Panc1 (cell line): Measurements from ENCODE around the gene GNAQ. TPM values are rescaled to one million over a fixed set of nuclear protein-coding genes. Genes with fewer than 3 reads are reported as not detected.
"Not testable (repeated sequence)": the region's sequence is repeated elsewhere in the genome, so short reads cannot be mapped to it uniquely, and the experiment has no call there.

Experiments used
- ATAC-seq: fragments of 200-7000 bp; cut with Tn5 transposase; 2 replicates; pipeline ENCODE4 v1.9.1; 2020; ENCODE audit warnings: mild to moderate bottlenecking, moderate library complexity
- BruUV-seq: library from RNA; stranded (reverse); fragments of 400-500 nt; replicated peaks from 2 replicates; lab custom pipeline; 2021; lab: Mats Ljungman, UMichigan
- CTCF ChIA-PET: fragments of 300-600 bp; sonication (Branson Sonifier 250); formaldehyde crosslinking; loops from one replicate; lab custom pipeline; 2022; ENCODE audit warnings: antibody characterized with exemption; lab: Charles Lee
- POLR2A ChIA-PET: fragments of 300-600 bp; sonication (Branson Sonifier 250); formaldehyde crosslinking; loops from one replicate; lab custom pipeline; 2022; ENCODE audit warnings: antibody characterized with exemption; lab: Charles Lee
- DNase-seq: peaks from one replicate; pipeline ENCODE4 v3.0.0-alpha.2; 2010; ENCODE audit warnings: low read depth, low spot score
- H3K27ac ChIP-seq: 2 replicates; pipeline ENCODE4 v1.5.1; 2011; ENCODE audit warnings: mild to moderate bottlenecking, low read length, inconsistent platforms
- H3K27me3 ChIP-seq: fragments of 200-500 bp; sonication (Bioruptor generic); 2 replicates; pipeline ENCODE4 v1.6.0; 2014; ENCODE audit warnings: low read length, inconsistent platforms; ENCODE audit not compliant: control insufficient read depth, insufficient read depth
- H3K36me3 ChIP-seq: fragments of 200-500 bp; sonication (Bioruptor generic); 2 replicates; pipeline ENCODE4 v1.5.1; 2014; ENCODE audit warnings: inconsistent platforms, mild to moderate bottlenecking, low read length, moderate library complexity; ENCODE audit not compliant: control insufficient read depth, insufficient read depth
- H3K4me1 ChIP-seq: 2 replicates; pipeline ENCODE4 v1.5.1; 2011; ENCODE audit warnings: inconsistent platforms, mild to moderate bottlenecking, low read length, moderate library complexity; ENCODE audit not compliant: control insufficient read depth, insufficient read depth
- H3K4me3 ChIP-seq, 2 experiments: 2 replicates each; pipeline ENCODE4 v1.5.1; 2011 to 2012; ENCODE audit warnings: low read depth in 2 of 2, low read length in 2 of 2, mild to moderate bottlenecking in 2 of 2, inconsistent platforms in 1 of 2, moderate library complexity in 1 of 2
- H3K9me3 ChIP-seq: fragments of 200-500 bp; sonication (Bioruptor generic); 2 replicates; pipeline ENCODE4 v1.5.1; 2014; ENCODE audit warnings: low read depth, mild to moderate bottlenecking, inconsistent platforms, low read length, moderate library complexity; ENCODE audit not compliant: control insufficient read depth, insufficient read depth
- POLR2AphosphoS5 ChIP-seq: IDR thresholded peaks from 2 replicates; pipeline ENCODE4 v1.6.1; 2012; ENCODE audit warnings: mild to moderate bottlenecking, low read depth, low read length, moderate library complexity
- SIN3A ChIP-seq: IDR thresholded peaks from 2 replicates; pipeline ENCODE4 v1.6.1; 2012; ENCODE audit warnings: low read depth, mild to moderate bottlenecking, low read length, moderate library complexity, borderline replicate concordance; ENCODE audit not compliant: insufficient read depth
- TCF7L2 ChIP-seq: IDR thresholded peaks from 2 replicates; pipeline ENCODE4 v1.6.1; 2011; ENCODE audit warnings: mild to moderate bottlenecking, low read depth, low read length, inconsistent platforms
- in situ Hi-C: cut with HindIII; loops from 2 replicates; pipeline ENCODE4 v1.10.0; 2016; ENCODE audit warnings: low sequenced_read_pairs, low pct_unique_long_range_greater_than_20kb
- intact Hi-C: fragments of 100-400 bp; cut with micrococcal nuclease; formaldehyde crosslinking; loops from one replicate; pipeline ENCODE4 v1.10.0; 2022; ENCODE audit not compliant: unreplicated experiment
- total RNA-seq: library from RNA; stranded (reverse); gene quantifications from one replicate; pipeline ENCODE4 v1.2.1, GENCODE V29; 2021; ENCODE audit not compliant: unreplicated experiment
- TF ChIP-seq, protein P1 (sequence below), 2 experiments: IDR thresholded peaks; 2 replicates each; pipeline ENCODE4 v1.6.1; 2011 to 2012; ENCODE audit warnings: low read depth in 2 of 2, control low read depth in 1 of 2, low read length in 1 of 2, mild to moderate bottlenecking in 1 of 2, moderate library complexity in 1 of 2; ENCODE audit not compliant: insufficient read depth in 1 of 2
- TF ChIP-seq, protein P2 (sequence below): fragments of 450-650 bp; IDR thresholded peaks from 2 replicates; pipeline ENCODE4 v1.5.1; 2017; ENCODE audit warnings: mild to moderate bottlenecking

GNAQ gene
- total RNA-seq, 1 experiment from 2014 or later, result 34.5 TPM

GRCh38 chr9:77702521-77703390, 328.9 kb downstream of the GNAQ start:
- H3K27ac ChIP-seq, intact Hi-C loops, H3K36me3 ChIP-seq, DNase-seq, BruUV-seq, POLR2A ChIA-PET, CTCF ChIA-PET, H3K4me1 ChIP-seq, H3K9me3 ChIP-seq, in situ Hi-C loops, ATAC-seq, H3K27me3 ChIP-seq, H3K4me3 ChIP-seq: not testable (repeated sequence)

DNA sequence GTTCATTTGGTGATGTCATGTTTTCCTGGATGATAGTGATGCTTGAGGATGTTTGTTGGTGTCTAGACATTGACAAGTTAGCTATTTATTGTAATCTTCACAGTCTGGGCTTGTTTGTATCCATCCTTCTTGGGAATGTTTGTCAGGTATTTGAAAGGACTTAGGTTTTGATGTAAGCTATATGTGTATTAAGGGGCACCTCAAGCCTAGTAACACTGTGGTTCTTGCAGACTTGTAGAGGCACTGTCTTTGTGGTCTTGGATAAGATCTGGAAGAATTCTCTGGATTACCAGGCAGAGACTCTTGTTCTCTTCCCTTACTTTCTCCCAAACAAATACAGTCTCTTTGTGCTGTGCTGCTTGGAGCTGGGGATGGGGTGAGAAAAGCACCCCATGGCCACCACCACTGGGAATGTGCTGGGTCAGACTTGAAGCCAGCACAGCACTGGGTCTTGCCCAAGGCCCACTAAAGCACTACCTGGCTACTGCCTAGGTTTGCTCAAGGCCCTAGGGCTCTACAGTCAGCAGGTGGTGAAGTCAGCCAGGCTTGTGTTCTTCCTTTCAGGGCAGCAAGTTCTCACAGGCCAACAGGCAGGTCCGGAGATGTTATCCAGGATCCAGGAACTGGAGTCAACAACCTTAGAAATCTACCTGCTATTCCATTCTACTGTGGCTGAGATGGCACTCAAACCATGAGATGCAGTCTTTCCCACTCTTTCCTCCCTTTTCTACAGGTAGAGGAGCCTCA, 334.2 kb downstream of the GNAQ start:
- in situ Hi-C loops (no loop called here), intact Hi-C loops (no loop called here)
- BruUV-seq, result no TSS peak
- H3K36me3 ChIP-seq, result no peaks in the 10 kb centered on the region
- TF ChIP-seq SIN3A, result no peak
- no peak for TF ChIP-seq TCF7L2
- TF ChIP-seq, protein P1, sequence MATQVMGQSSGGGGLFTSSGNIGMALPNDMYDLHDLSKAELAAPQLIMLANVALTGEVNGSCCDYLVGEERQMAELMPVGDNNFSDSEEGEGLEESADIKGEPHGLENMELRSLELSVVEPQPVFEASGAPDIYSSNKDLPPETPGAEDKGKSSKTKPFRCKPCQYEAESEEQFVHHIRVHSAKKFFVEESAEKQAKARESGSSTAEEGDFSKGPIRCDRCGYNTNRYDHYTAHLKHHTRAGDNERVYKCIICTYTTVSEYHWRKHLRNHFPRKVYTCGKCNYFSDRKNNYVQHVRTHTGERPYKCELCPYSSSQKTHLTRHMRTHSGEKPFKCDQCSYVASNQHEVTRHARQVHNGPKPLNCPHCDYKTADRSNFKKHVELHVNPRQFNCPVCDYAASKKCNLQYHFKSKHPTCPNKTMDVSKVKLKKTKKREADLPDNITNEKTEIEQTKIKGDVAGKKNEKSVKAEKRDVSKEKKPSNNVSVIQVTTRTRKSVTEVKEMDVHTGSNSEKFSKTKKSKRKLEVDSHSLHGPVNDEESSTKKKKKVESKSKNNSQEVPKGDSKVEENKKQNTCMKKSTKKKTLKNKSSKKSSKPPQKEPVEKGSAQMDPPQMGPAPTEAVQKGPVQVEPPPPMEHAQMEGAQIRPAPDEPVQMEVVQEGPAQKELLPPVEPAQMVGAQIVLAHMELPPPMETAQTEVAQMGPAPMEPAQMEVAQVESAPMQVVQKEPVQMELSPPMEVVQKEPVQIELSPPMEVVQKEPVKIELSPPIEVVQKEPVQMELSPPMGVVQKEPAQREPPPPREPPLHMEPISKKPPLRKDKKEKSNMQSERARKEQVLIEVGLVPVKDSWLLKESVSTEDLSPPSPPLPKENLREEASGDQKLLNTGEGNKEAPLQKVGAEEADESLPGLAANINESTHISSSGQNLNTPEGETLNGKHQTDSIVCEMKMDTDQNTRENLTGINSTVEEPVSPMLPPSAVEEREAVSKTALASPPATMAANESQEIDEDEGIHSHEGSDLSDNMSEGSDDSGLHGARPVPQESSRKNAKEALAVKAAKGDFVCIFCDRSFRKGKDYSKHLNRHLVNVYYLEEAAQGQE (IDR thresholded peaks at IDR 0.05; ENCODE audit: insufficient read depth in 1 of 2, low read depth in 2 of 2, low read length in 1 of 2), result no peak
- TF ChIP-seq POLR2AphosphoS5, result no peak
- TF ChIP-seq, protein P2, sequence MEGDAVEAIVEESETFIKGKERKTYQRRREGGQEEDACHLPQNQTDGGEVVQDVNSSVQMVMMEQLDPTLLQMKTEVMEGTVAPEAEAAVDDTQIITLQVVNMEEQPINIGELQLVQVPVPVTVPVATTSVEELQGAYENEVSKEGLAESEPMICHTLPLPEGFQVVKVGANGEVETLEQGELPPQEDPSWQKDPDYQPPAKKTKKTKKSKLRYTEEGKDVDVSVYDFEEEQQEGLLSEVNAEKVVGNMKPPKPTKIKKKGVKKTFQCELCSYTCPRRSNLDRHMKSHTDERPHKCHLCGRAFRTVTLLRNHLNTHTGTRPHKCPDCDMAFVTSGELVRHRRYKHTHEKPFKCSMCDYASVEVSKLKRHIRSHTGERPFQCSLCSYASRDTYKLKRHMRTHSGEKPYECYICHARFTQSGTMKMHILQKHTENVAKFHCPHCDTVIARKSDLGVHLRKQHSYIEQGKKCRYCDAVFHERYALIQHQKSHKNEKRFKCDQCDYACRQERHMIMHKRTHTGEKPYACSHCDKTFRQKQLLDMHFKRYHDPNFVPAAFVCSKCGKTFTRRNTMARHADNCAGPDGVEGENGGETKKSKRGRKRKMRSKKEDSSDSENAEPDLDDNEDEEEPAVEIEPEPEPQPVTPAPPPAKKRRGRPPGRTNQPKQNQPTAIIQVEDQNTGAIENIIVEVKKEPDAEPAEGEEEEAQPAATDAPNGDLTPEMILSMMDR, result no peak
- H3K4me1 ChIP-seq, result no peaks in the 10 kb centered on the region
- ChIA-PET CTCF (no interaction called here), POLR2A (no interaction called here)
- no peak for DNase-seq
- H3K4me3 ChIP-seq, result no peak overlapping the region
- H3K27ac ChIP-seq, result no peak overlapping the region
- H3K27me3 ChIP-seq, result no peaks in the 10 kb centered on the region
- ATAC-seq, result no peak
- no peaks in the 10 kb centered on the region for H3K9me3 ChIP-seq

DNA sequence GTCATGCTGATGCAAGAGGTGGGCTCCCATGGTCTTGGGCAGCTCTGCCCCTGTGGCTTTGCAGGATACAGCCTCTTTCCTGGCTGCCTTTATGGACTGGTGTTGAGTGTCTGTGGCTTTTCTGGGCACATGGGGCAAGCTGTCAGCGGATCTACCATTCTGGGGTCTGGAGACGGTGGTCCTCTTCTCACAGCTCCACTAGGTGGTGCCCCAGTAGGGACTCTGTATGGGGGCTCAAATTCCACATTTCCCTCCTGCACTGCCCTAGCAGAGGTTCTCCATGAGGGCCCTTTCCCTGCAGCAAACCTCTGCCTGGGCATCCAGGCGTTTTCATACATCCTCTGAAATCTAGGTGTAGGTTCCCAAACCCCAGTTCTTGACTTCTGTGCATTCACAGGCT, 340.9 kb downstream of the GNAQ start:
- H3K9me3 ChIP-seq, ATAC-seq, H3K4me1 ChIP-seq, POLR2A ChIA-PET, in situ Hi-C loops, CTCF ChIA-PET, H3K4me3 ChIP-seq, DNase-seq, H3K27ac ChIP-seq, intact Hi-C loops, H3K36me3 ChIP-seq, BruUV-seq, H3K27me3 ChIP-seq: not testable (repeated sequence)

GRCh38 chr9:77690119-77690518, 341.5 kb downstream of the GNAQ start:
- POLR2A ChIA-PET, CTCF ChIA-PET, BruUV-seq, intact Hi-C loops, H3K36me3 ChIP-seq, ATAC-seq, in situ Hi-C loops, H3K4me1 ChIP-seq, H3K9me3 ChIP-seq, H3K4me3 ChIP-seq, H3K27me3 ChIP-seq, H3K27ac ChIP-seq, DNase-seq: not testable (repeated sequence)

DNA sequence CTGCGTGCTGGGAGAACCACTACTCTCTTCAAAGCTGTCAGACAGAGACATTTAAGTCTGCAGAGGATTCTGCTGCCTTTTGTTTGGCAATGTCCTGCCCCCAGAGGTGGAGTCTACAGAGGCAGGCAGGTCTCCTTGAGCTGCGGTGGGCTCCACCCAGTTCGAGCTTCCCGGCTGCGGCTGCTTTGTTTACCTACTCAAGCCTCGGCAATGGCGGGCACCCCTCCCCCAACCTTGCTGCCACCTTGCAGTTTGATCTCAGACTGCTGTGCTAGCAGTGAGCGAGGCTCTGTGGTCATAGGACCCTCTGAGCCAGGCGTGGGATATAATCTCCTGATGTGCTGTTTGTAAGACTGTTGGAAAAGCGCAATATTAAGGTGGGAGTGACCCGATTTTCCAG, 343.9 kb downstream of the GNAQ start:
- H3K27me3 ChIP-seq, BruUV-seq, H3K9me3 ChIP-seq, in situ Hi-C loops, H3K36me3 ChIP-seq, H3K4me1 ChIP-seq, ATAC-seq, DNase-seq, intact Hi-C loops, H3K27ac ChIP-seq, CTCF ChIA-PET: not testable (repeated sequence)
- peak overlapping the region in 1 of 2 experiments; percentile 23; a peak in 2 of 4 replicates for H3K4me3 ChIP-seq
- POLR2A ChIA-PET, result interaction anchor here (0.7 kb wide), 1 partner anchor 25 kb away, joined by 3 read pairs; no protein-coding TSS in a partner anchor
